ENCODE measurements around the gene PPP2R3A.
"Not testable (repeated sequence)": the region's sequence is repeated elsewhere in the genome, so short reads cannot be mapped to it uniquely, and the experiment has no call there.

PPP2R3A gene

GRCh38 chr3:136144397-136144796 lies 178.9 kb downstream of the PPP2R3A start:
- in situ Hi-C loops (cut with HindIII; ENCODE audit: low sequenced_read_pairs), result not testable (repeated sequence)

GRCh38 chr3:136146981-136147729 lies 181.6 kb downstream of the PPP2R3A start:
- in situ Hi-C loops (cut with HindIII; ENCODE audit: low sequenced_read_pairs), result no loop called here

GRCh38 chr3:136149667-136150066 lies 184.1 kb downstream of the PPP2R3A start:
- in situ Hi-C loops (cut with HindIII; ENCODE audit: low sequenced_read_pairs), result no loop called here

- in situ Hi-C loops (cut with HindIII; ENCODE audit: low sequenced_read_pairs), result no loop called here
Observed at GRCh38 chr3:136151219-136151618, 185.7 kb downstream of the PPP2R3A start.

GRCh38 chr3:136152176-136152843 lies 186.8 kb downstream of the PPP2R3A start:
- in situ Hi-C loops (cut with HindIII; ENCODE audit: low sequenced_read_pairs), result no loop called here

- in situ Hi-C loops (cut with HindIII; ENCODE audit: low sequenced_read_pairs), result no loop called here
Observed at GRCh38 chr3:136152963-136153362, 187.4 kb downstream of the PPP2R3A start.

- in situ Hi-C loops (cut with HindIII; ENCODE audit: low sequenced_read_pairs), result no loop called here
Observed at GRCh38 chr3:136161516-136161915, 196.0 kb downstream of the PPP2R3A start.

- in situ Hi-C loops (cut with HindIII; ENCODE audit: low sequenced_read_pairs), result no loop called here
Observed at GRCh38 chr3:136162322-136162721, 196.8 kb downstream of the PPP2R3A start.

GRCh38 chr3:136163607-136164006 lies 198.1 kb downstream of the PPP2R3A start:
- in situ Hi-C loops (cut with HindIII; ENCODE audit: low sequenced_read_pairs), result not testable (repeated sequence)

- in situ Hi-C loops (cut with HindIII; ENCODE audit: low sequenced_read_pairs), result no loop called here
Observed at GRCh38 chr3:136166507-136166906, 201.0 kb downstream of the PPP2R3A start.

GRCh38 chr3:136168236-136168635 lies 202.7 kb downstream of the PPP2R3A start:
- in situ Hi-C loops (cut with HindIII; ENCODE audit: low sequenced_read_pairs), result not testable (repeated sequence)

- in situ Hi-C loops (cut with HindIII; ENCODE audit: low sequenced_read_pairs), result no loop called here
Observed at GRCh38 chr3:136171097-136171542, 205.6 kb downstream of the PPP2R3A start.

- in situ Hi-C loops (cut with HindIII; ENCODE audit: low sequenced_read_pairs), result no loop called here
Observed at GRCh38 chr3:136173939-136174490, 208.5 kb downstream of the PPP2R3A start.

- in situ Hi-C loops (cut with HindIII; ENCODE audit: low sequenced_read_pairs), result no loop called here
Observed at GRCh38 chr3:136177876-136178275, 212.3 kb downstream of the PPP2R3A start.

GRCh38 chr3:136181741-136182140 lies 216.2 kb downstream of the PPP2R3A start:
- in situ Hi-C loops (cut with HindIII; ENCODE audit: low sequenced_read_pairs), result no loop called here

- in situ Hi-C loops (cut with HindIII; ENCODE audit: low sequenced_read_pairs), result no loop called here
Observed at GRCh38 chr3:136184703-136185102, 219.2 kb downstream of the PPP2R3A start.

- in situ Hi-C loops (cut with HindIII; ENCODE audit: low sequenced_read_pairs), result no loop called here
Observed at GRCh38 chr3:136186344-136186743, 220.8 kb downstream of the PPP2R3A start.

GRCh38 chr3:136186846-136187245 lies 221.3 kb downstream of the PPP2R3A start:
- in situ Hi-C loops (cut with HindIII; ENCODE audit: low sequenced_read_pairs), result no loop called here

GRCh38 chr3:136187868-136188267 lies 222.3 kb downstream of the PPP2R3A start:
- in situ Hi-C loops (cut with HindIII; ENCODE audit: low sequenced_read_pairs), result no loop called here

GRCh38 chr3:136189043-136189442 lies 223.5 kb downstream of the PPP2R3A start:
- in situ Hi-C loops (cut with HindIII; ENCODE audit: low sequenced_read_pairs), result no loop called here

GRCh38 chr3:136189859-136190617 lies 224.5 kb downstream of the PPP2R3A start:
- in situ Hi-C loops (cut with HindIII; ENCODE audit: low sequenced_read_pairs), result no loop called here

Measured in DLD1 (cell line).